K562 (cell line): ENCODE results near the gene FDX2. TPM values are rescaled to one million over a fixed set of nuclear protein-coding genes. Genes with fewer than 3 reads are reported as not detected.

Experiments used
- AFF4 ChIP-seq: sonication (generic); formaldehyde crosslinking; IDR thresholded peaks from 2 replicates; pipeline ENCODE4 v1.8.0; 2023; ENCODE audit warnings: mild to moderate bottlenecking, missing genetic modification reagents
- BACH1 ChIP-seq: fragments of 200-800 bp; sonication (Bioruptor generic); IDR thresholded peaks from 2 replicates; pipeline ENCODE4 v1.6.1; 2016; ENCODE audit warnings: missing genetic modification characterization, missing compliant biosample characterization
- CREBBP ChIP-seq: IDR thresholded peaks from one replicate; pipeline ENCODE4 v1.6.1; 2012; ENCODE audit warnings: low read depth, mild to moderate bottlenecking, control low read depth, inconsistent platforms, low read length
- ESRRB ChIP-seq: fragments of 250-450 bp; sonication (Bioruptor Pico); IDR thresholded peaks from 2 replicates; pipeline ENCODE4 v1.5.0; 2020; ENCODE audit warnings: mild to moderate bottlenecking, moderate library complexity, borderline replicate concordance
- GTF2B ChIP-seq: IDR thresholded peaks from 2 replicates; pipeline ENCODE4 v1.6.1; 2011; ENCODE audit not compliant: insufficient read length; ENCODE audit errors: extremely low read depth
- NR2F6 ChIP-seq: fragments of 450-650 bp; formaldehyde crosslinking; IDR thresholded peaks from 2 replicates; pipeline ENCODE4 v1.4.0; 2020; ENCODE audit warnings: mild to moderate bottlenecking
- PRDM10 ChIP-seq: fragments of 450-650 bp; IDR thresholded peaks from 2 replicates; pipeline ENCODE4 v1.6.1; 2018; ENCODE audit not compliant: partially characterized antibody
- RBM15 ChIP-seq: fragments of 200-400 bp; formaldehyde crosslinking; IDR thresholded peaks from 2 replicates; pipeline ENCODE4 v1.6.1; 2018; ENCODE audit warnings: mild to moderate bottlenecking, low read length, moderate library complexity; ENCODE audit not compliant: insufficient read depth
- RBM25 ChIP-seq: fragments of 200-400 bp; formaldehyde crosslinking; IDR thresholded peaks from 2 replicates; pipeline ENCODE4 v1.6.1; 2018; ENCODE audit warnings: low read length, low read depth, moderate library complexity; ENCODE audit not compliant: severe bottlenecking
- XRCC3 ChIP-seq: fragments of 450-650 bp; IDR thresholded peaks from 2 replicates; pipeline ENCODE4 v1.6.1; 2017; ENCODE audit warnings: mild to moderate bottlenecking, moderate library complexity
- XRCC5 ChIP-seq: fragments of 200-400 bp; formaldehyde crosslinking; IDR thresholded peaks from 2 replicates; pipeline ENCODE4 v1.6.1; 2017; ENCODE audit warnings: low read depth, mild to moderate bottlenecking, low read length
- ZBTB33 ChIP-seq: sonication (generic); formaldehyde crosslinking; IDR thresholded peaks from 2 replicates; pipeline ENCODE4 v1.8.1; 2023; ENCODE audit warnings: mild to moderate bottlenecking, missing genetic modification reagents
- ZNF140 ChIP-seq: fragments of 250-450 bp; sonication (Bioruptor Pico); IDR thresholded peaks from 2 replicates; pipeline ENCODE4 v1.8.0; 2021; ENCODE audit warnings: moderate library complexity, mild to moderate bottlenecking, inconsistent platforms
- ZNF23 ChIP-seq: fragments of 250-450 bp; sonication (Bioruptor Pico); IDR thresholded peaks from 2 replicates; pipeline ENCODE4 v1.4.0; 2020; ENCODE audit warnings: mild to moderate bottlenecking
- ZNF263 ChIP-seq: sonication (generic); formaldehyde crosslinking; IDR thresholded peaks from 2 replicates; pipeline ENCODE4 v1.8.0; 2022; ENCODE audit warnings: mild to moderate bottlenecking, missing genetic modification reagents, borderline replicate concordance
- ZNF354B ChIP-seq: fragments of 250-450 bp; sonication (Bioruptor Pico); IDR thresholded peaks from 2 replicates; pipeline ENCODE4 v1.4.0; 2020
- polyA plus RNA-seq, 8 experiments: library from polyadenylated mRNA; depleted of rRNA in 4 of 8; stranded (reverse) in 5 of 8; unstranded in 3 of 8; fragments of >200 nt; fragmentation: Nextera tagmentation in 2 of 8; fragmentation: Illumina TruSeq in 1 of 8; extraction: Ambion mirVana in 2 of 8; extraction: Trizol in 1 of 8; gene quantifications; 2 replicates each; pipeline versions ENCODE4 v1.2.1 to v1.2.3, GENCODE V29; 2011 to 2014; ENCODE audit warnings: inconsistent platforms in 1 of 8, missing spikeins in 1 of 8
- total RNA-seq, 7 experiments: library from RNA; depleted of rRNA in 6 of 7; stranded (reverse); fragments of >200 nt in 6 of 7; fragmentation: Illumina TruSeq in 2 of 7; extraction: Trizol in 2 of 7; gene quantifications; 2 replicates each; pipeline versions ENCODE4 v1.2.1 to v1.2.3, GENCODE V29; 2011 to 2021; ENCODE audit warnings: low replicate concordance in 1 of 7

Gene FDX2
- total and polyA plus RNA-seq, 9 of the 15 experiments (the other 6 are each of a cell fraction or from before 2014, with no cell fraction given) = 2.5 to 49.8 (median 29.7) TPM

GRCh38 chr19:10299545-10300458, 16.0 kb downstream of the FDX2 start (continued):
- TF ChIP-seq RBM25 = no peak
- no peak for TF ChIP-seq NR2F6
- TF ChIP-seq GTF2B = no peak
- no peak for TF ChIP-seq CREBBP
- no peak for TF ChIP-seq XRCC3
- no peak for TF ChIP-seq ESRRB
- no peak for TF ChIP-seq ZNF354B (CRISPR knock-in tag)
- no peak for TF ChIP-seq ZNF23
- TF ChIP-seq BACH1 (tag) = no peak
- no peak for TF ChIP-seq ZNF140
- peak; percentile 100 for TF ChIP-seq ZNF263
- TF ChIP-seq XRCC5 = no peak
- TF ChIP-seq RBM15 = no peak
- TF ChIP-seq AFF4 (CRISPR knock-in tag) = no peak
- no peak for TF ChIP-seq ZBTB33 (CRISPR knock-in tag)
- peak; percentile 81 for TF ChIP-seq PRDM10
